GM10266 (cell line): Measurements from ENCODE around the gene SCYL2.

Experiments used
- DNase-seq: peaks from one replicate; pipeline ENCODE4 v3.0.0; 2012; ENCODE audit errors: extremely low spot score
- TF ChIP-seq, protein P1 (sequence below): IDR thresholded peaks from 2 replicates; pipeline ENCODE4 v1.5.1; 2012; ENCODE audit warnings: mild to moderate bottlenecking, low read depth; ENCODE audit not compliant: control insufficient read depth, insufficient read depth; ENCODE audit errors: missing control alignments

Gene SCYL2

GRCh38 chr12:100265732-100266584, 1.0 kb upstream of the SCYL2 start:
- TF ChIP-seq, protein P1, sequence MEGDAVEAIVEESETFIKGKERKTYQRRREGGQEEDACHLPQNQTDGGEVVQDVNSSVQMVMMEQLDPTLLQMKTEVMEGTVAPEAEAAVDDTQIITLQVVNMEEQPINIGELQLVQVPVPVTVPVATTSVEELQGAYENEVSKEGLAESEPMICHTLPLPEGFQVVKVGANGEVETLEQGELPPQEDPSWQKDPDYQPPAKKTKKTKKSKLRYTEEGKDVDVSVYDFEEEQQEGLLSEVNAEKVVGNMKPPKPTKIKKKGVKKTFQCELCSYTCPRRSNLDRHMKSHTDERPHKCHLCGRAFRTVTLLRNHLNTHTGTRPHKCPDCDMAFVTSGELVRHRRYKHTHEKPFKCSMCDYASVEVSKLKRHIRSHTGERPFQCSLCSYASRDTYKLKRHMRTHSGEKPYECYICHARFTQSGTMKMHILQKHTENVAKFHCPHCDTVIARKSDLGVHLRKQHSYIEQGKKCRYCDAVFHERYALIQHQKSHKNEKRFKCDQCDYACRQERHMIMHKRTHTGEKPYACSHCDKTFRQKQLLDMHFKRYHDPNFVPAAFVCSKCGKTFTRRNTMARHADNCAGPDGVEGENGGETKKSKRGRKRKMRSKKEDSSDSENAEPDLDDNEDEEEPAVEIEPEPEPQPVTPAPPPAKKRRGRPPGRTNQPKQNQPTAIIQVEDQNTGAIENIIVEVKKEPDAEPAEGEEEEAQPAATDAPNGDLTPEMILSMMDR = no peak
- no peak for DNase-seq

DNA sequence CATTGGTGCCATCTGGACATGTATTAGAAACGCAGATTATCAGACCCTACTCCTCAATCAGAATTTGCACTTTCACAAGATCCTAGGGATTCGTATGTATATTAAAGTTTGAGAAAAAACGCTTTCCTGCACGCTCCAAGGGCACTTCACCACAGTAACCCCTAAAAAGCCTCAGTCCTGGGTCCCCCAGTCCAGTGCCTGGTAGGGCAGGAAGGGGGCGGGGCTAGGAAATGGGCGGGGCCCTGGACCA, 467 bp upstream of the SCYL2 start:
- DNase-seq = no peak
- TF ChIP-seq, protein P1 = no peak

- TF ChIP-seq, protein P1 = no peak
- peak; percentile 21 for DNase-seq
Observed at GRCh38 chr12:100267603-100268281, 765 bp downstream of the SCYL2 start.

- no peak for DNase-seq
- TF ChIP-seq, protein P1 = no peak
Observed at GRCh38 chr12:100268835-100269564, 2.0 kb downstream of the SCYL2 start.

DNA sequence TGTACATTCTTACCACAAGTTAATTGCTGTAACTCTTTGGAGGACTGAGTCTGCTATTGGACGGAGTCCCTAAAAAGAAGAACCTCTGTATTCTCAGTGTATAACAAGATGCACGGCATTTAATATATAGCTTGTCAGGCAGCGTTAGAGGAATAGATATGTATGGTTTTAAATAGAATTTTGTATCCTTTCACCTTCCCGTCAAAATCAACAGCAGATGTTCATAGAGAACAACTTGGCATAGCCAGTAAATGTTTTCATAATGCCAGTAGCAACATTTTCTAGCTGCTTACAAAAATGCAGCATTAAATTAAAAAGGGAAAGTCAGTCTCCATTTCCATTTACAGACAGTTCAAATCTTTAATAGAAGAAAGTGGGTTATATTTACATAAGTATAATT, 6.8 kb downstream of the SCYL2 start:
- TF ChIP-seq, protein P1 = no peak
- no peak for DNase-seq

- DNase-seq = no peak
- TF ChIP-seq, protein P1 = no peak
Observed at GRCh38 chr12:100274291-100274690, 7.3 kb downstream of the SCYL2 start.
